22Rv1 (cell line): Measurements from ENCODE around the gene DCTN2.

Source experiments
- H3K27ac ChIP-seq: fragments of 450-650 bp; 2 replicates; pipeline ENCODE4 v1.5.1; 2017
- ZFX ChIP-seq: fragments of 450-650 bp; IDR thresholded peaks from 2 replicates; pipeline ENCODE4 v1.6.1; 2017; ENCODE audit warnings: antibody characterized with exemption, borderline replicate concordance
- TF ChIP-seq, protein P1 (sequence below): fragments of 450-650 bp; IDR thresholded peaks from 2 replicates; pipeline ENCODE4 v1.5.1; 2017; ENCODE audit warnings: mild to moderate bottlenecking

Gene DCTN2

DNA sequence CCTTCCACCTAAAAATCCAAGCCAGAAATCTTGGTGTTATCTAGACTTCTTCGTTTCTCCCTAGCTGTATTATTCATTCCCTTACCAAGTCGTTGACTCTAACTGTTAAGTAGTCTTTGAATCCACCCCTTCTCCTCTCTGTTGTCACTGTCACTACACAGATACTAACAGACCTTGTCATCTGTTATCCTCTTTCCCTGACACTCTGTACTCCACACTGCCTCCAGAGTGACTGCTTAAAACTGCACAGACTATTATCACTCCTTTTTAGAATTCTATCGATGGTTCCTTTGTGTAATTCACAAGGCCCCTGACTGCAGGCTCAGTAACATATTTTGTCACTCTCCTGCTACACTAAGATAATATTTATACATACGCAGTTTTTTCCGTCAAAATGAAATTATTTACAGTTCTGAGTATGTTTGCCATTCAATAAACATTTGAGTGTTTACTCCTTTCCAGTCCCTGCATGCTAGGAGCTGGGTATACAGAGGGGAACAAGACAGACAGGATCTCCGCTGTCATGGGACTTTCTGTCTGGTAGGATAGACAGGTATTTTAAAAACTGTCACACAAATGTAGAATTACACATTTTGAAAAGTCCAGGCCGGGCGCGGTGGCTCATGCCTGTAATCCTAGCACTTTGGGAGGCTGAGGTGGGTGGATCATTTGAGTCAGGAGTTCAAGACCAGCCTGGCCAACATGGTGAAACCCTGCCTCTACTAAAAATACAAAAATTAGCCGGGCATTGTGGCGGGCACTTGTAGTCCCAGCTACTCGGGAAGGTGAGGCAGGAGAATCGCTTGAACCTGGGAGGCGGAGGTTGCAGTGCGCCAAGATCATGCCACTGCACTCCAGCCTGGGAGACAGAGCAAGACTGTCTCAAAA, 55.4 kb downstream of the DCTN2 start:
- H3K27ac ChIP-seq = no peak overlapping the region
- TF ChIP-seq, protein P1, sequence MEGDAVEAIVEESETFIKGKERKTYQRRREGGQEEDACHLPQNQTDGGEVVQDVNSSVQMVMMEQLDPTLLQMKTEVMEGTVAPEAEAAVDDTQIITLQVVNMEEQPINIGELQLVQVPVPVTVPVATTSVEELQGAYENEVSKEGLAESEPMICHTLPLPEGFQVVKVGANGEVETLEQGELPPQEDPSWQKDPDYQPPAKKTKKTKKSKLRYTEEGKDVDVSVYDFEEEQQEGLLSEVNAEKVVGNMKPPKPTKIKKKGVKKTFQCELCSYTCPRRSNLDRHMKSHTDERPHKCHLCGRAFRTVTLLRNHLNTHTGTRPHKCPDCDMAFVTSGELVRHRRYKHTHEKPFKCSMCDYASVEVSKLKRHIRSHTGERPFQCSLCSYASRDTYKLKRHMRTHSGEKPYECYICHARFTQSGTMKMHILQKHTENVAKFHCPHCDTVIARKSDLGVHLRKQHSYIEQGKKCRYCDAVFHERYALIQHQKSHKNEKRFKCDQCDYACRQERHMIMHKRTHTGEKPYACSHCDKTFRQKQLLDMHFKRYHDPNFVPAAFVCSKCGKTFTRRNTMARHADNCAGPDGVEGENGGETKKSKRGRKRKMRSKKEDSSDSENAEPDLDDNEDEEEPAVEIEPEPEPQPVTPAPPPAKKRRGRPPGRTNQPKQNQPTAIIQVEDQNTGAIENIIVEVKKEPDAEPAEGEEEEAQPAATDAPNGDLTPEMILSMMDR = peak; percentile 22; the same call in 1 of the 2 replicates
- no peak for TF ChIP-seq ZFX

DNA sequence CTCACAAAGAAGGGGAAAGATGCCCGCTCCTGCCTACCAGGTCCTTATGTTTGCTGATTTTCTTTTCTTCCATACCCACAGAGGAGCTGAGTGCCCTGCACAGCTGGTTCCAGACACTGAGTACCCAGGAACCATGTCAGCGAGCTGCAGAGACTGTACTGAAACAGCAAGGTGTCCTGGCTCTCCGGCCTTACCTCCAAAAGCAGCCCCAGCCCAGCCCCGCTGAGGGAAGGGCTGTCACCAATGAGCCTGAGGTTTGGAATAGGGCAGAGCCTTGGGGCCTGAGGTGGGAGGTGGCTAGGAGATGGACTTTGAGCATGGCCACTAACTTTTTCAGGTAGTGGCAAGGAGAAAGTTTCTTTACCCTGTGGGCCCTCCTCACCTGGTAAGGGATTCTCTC, 56.9 kb downstream of the DCTN2 start:
- TF ChIP-seq ZFX = no peak
- TF ChIP-seq, protein P1 = no peak
- H3K27ac ChIP-seq = no peak overlapping the region

DNA sequence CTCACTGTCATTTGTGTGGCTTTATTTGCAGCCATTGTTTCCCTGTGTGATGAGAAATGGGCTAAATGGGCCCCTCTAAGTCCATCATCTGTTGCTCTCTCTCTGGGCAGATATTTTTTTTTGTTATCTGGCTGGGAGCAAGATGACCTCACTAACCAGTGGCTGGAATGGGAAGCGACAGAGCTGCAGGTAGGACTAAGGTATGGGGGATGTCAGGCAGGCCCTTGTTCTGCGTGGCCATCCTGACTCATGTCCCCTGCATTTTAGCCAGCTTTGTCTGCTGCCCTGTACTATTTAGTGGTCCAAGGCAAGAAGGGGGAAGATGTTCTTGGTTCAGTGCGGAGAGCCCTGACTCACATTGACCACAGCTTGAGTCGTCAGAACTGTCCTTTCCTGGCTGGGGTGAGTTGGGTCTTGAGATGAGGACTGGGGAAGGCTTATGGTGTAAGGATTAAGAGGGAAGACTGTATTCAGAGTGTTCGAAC, 57.8 kb downstream of the DCTN2 start:
- TF ChIP-seq ZFX = no peak
- TF ChIP-seq, protein P1 = no peak
- peak overlapping the region; percentile 76 for H3K27ac ChIP-seq

DNA sequence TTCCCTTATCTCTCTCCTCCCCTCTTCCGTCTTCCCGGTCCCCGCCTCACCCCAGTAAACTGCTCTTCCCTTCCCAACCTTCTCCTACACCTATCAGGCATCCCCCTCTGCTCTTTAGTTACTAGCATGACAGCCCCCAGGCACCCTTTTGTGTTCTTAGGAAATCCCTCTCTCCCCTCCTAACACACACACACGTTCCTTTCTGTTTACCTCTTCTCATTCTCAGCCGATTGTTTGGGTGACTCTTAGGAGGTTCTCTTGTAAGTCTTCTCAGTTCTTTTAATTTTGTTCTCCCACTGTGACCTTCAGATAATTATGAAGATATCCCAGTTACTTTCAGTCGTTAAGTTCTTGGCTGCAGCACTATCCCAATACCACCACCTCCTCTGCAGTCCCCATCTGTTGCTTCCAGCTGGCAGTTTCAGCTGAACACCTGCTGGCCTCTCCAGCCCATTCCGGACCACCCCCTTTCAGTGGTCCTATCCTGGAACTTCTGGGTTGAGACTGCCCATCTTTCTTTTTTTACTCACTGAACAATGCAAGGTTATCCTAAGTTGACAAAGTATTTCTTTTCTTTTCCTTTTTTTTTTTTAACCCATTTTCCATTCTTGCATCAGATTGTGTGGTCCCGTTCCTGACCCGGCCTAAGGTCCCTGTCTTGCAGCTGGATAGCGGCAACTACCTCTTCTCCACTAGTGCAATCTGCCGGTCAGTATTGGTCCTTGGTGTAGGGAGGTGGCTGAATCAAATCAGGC, 58.4 kb downstream of the DCTN2 start:
- peak overlapping the region; percentile 76 for H3K27ac ChIP-seq
- TF ChIP-seq, protein P1 = no peak
- no peak for TF ChIP-seq ZFX

DNA sequence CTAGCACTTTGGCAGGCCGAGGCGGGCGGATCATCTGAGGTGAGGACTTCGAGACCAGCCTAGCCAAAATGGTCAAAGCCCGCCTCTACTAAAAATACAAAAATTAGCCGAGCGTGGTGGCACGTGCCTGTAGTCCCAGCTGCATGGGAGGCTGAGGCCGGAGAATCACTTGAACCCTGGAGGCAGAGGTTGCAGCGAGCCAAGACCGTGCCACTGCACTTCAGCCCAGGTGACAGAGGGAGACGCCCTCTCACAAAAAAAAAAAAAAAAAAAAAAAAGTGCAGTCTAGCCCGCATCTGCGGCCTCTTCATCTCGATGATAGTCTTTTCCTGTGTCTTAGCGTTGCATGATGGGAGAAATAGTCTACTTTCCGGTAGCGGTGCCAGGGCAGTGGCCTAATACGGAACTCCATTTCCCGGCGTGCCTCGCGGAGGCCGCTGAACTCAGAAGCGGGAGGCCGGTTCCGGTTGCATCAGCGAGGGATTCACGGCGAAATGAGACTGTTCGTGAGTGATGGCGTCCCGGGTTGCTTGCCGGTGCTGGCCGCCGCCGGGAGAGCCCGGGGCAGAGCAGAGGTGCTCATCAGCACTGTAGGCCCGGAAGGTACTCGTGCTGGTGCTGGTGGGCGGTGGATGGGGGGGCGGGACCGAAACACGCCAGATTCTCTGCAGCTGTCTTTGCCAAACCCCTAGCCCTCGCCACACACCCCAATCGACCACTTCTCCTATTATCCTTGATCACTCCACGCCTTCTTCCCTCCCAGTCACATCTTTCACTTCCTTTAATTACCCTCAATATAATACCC, 59.2 kb downstream of the DCTN2 start, which contains the start of gene MARS1:
MARS1 (plus strand) TSS at position 472 of the 805 bp plus-strand sequence; CDS start at position 495, 23 bp downstream.
- TF ChIP-seq ZFX = no peak
- TF ChIP-seq, protein P1 = peak; percentile 56
- peak within 1 kb of the TSS; percentile 76 for H3K27ac ChIP-seq

DNA sequence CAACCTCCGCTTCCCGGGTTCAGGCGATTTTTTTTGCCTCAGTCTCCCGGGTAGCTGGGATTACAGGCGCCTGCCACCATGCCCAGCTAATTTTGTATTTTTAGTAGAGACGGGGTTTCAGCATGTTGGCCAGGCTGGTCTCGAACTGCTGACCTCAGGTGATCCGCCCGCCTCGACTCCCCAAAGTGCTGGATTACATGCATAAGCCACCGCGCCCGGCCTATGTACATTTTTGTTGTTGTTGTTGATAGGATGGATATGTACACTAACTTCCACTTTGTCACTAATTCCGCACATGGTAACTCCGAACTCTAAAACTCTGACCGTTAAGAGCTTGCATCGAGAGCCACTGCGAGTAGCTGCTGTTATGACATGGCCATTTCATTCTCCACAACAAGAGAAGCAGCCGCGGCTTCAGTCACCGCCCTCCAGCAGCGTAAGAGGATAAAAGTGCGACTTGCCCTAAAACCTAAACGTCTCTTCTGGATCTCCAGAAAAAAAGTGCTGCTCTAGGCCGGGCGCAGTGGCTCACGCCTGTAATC, 59.9 kb downstream of the DCTN2 start:
- peak overlapping the region; percentile 76 for H3K27ac ChIP-seq
- TF ChIP-seq ZFX = no peak
- TF ChIP-seq, protein P1 = no peak
